ENCODE measurements around the gene ANKRD55.
"Not testable (repeated sequence)": the region's sequence is repeated elsewhere in the genome, so short reads cannot be mapped to it uniquely, and the experiment has no call there.

DNA sequence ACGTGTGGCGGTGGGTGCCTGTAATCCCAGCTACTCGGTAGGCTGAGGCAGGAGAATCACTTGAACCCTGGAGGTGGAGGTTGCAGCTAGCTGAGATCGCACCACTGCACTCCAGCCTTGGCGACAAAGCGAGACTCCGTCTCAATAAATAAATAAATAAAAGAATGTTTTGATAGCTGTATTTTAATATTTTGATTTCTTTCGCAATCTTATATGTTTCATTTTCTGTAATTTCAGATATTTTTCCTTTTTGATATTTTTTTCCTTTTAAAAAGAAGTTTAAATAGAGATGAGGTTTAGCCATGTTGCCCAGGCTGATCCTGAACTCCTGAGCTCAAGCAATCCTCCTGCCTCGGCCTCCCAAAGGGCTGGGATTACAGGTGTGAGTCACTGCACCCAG is 82.4 kb downstream of the ANKRD55 start:
- TF ChIP-seq, protein P1, sequence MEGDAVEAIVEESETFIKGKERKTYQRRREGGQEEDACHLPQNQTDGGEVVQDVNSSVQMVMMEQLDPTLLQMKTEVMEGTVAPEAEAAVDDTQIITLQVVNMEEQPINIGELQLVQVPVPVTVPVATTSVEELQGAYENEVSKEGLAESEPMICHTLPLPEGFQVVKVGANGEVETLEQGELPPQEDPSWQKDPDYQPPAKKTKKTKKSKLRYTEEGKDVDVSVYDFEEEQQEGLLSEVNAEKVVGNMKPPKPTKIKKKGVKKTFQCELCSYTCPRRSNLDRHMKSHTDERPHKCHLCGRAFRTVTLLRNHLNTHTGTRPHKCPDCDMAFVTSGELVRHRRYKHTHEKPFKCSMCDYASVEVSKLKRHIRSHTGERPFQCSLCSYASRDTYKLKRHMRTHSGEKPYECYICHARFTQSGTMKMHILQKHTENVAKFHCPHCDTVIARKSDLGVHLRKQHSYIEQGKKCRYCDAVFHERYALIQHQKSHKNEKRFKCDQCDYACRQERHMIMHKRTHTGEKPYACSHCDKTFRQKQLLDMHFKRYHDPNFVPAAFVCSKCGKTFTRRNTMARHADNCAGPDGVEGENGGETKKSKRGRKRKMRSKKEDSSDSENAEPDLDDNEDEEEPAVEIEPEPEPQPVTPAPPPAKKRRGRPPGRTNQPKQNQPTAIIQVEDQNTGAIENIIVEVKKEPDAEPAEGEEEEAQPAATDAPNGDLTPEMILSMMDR (IDR thresholded peaks at IDR 0.05): not testable (repeated sequence)
- not testable (repeated sequence) for TF ChIP-seq POLR2A (IDR thresholded peaks at IDR 0.05); POLR2AphosphoS5 (IDR thresholded peaks at IDR 0.05; ENCODE audit: insufficient read depth in 1 of 2, low read depth in 1 of 2)
